Measurements from ENCODE around the gene XXYLT1.

XXYLT1 gene

GRCh38 chr3:195148549-195148948, 122.4 kb downstream of the XXYLT1 start:
- peak; percentile 73 for DNase-seq

DNA sequence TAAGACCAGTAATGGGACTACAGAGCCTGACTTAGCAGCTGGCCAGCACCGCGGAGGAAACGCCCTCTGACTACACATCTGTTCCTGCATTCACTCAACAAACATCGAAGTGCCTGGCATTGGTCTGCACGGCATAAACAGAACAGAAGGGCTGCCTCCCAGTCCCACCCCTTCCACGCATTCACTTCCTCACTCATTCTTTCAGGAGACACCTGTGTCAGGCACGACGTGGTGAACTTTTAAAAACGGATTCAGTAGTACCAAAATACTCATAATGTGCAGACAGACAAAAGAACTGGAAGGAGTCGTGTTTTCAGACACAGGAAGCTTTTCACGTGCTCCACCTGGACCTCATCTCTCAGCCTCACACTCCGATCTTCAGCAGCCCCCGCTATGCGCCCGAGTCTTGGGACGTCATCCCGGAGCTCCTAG, 123.3 kb downstream of the XXYLT1 start:
- peak; percentile 79 for DNase-seq

DNA sequence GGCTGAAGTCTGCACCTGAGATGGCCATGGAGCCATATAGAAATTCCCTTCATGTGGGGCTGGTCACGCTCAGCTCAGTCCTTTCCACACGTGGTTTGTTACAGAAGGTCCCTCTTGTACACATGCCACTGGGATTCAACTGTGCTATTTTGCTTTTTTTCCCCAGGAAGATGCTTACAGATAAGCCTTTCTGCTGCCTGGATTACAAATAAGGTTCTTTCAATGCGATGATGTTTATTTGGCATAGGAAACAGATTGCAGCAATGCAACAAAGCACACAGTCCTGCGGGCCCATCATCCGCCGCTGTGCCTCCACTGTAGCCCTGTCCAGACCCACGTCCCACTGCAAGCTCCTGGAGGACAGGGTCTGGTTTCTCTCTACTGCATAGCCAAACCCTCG, 124.8 kb downstream of the XXYLT1 start:
- DNase-seq, result no peak

DNA sequence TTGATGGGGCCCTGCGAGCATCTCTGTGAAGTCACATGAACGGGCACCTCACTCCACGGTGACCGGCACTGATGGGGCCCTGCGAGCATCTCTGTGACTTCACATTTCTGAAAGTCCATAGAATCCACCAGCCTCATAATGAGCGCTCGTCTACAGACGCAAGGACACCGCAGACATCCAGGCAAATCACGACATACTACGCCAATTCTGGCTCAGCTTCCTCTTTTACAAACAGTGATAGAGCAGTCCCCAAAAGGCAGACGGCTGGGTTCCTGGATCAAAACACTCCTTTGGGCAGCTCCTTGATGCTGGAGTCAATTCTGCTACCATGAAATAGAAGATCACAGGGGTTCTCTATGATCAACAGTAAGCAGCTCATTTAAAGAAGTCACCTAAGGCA, 125.4 kb downstream of the XXYLT1 start:
- peak; percentile 44 for DNase-seq

GRCh38 chr3:195143221-195143620, 127.7 kb downstream of the XXYLT1 start:
- no peak for DNase-seq

DNA sequence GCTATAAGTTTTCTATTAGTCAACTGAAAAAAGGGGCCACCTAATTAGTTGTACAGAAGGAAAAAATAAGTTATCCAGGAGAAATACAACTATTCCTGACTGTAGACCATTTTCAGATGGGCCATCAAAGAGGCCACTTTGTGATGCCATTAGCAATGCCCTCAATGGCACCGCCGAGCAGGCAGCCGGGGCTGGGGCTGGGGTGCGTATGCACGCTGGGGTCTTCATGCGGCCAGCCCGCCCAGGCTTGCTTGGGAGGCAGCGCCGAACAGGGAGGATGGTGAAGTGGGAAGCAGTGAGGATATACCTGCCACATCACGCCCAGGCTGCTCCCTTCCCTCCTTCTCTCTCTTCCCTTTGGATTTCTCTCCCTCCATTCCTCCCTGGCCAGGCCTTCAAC, 128.4 kb downstream of the XXYLT1 start:
- no peak for DNase-seq

- DNase-seq, result peak; percentile 71
Measured at GRCh38 chr3:195140816-195141793, 129.9 kb downstream of the XXYLT1 start.

DNA sequence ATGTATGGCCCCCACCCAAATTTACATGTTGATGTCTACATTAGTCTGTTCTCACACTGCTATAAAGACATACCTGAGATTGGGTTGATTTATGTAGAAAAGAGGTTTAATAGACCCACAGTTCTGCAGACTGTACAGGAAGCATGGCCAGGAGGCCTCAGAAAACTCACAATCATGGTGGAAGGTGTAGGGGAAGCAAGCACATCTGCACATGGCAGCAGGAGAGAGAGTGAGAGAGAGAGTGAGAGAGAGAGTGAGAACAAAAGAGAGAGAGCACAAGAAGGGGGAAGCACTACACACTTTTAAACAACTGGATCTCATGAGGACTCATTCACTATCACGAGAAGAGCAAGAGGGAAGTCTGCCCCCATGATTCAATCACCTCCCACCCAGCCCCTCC, 130.5 kb downstream of the XXYLT1 start:
- DNase-seq, result no peak

- no peak for DNase-seq
Measured at GRCh38 chr3:195139876-195140240, 131.1 kb downstream of the XXYLT1 start.

- DNase-seq, result no peak
Measured at GRCh38 chr3:195139091-195139875, 131.7 kb downstream of the XXYLT1 start.

GRCh38 chr3:195137638-195138588, 133.0 kb downstream of the XXYLT1 start:
- DNase-seq, result peak; percentile 24

- DNase-seq, result peak; percentile 62
Measured at GRCh38 chr3:195135917-195136316, 135.0 kb downstream of the XXYLT1 start.

DNA sequence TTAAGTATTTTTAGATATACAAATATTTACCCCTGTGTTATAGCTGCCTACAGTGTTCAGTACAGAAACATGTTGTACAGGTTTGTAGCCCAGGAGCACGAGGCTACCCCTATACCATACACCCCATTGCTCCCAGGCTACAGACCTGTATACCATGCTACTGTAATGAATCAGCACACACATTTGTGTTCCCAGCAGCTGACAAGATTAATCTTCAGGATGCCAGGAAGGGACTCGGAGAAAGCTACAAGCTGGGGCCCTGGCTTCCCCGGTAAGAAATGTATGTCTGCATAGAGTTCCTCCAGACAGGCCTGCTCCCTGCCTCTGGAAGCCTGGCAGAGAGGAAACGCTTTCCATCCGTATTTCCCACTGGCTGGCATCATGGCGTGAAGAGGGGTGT, 136.5 kb downstream of the XXYLT1 start:
- DNase-seq, result no peak

DNA sequence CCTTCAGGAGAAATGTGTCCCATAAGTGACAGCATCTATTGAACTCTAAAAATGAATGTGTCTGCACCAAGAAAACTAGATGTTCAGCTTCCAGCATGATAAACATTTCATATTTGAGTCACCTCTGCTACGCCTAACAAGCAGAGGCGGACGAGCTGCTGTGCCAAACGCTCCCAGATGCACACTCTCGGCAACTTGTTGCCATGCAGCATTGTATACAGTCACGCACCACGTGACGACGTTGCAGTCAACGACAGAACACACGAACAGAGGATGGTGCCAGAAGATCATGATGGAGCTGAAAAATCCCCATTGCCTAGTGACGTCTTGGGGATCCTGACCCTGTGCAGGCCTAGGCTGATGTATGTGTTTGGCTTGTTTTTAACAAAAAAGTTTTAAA, 137.5 kb downstream of the XXYLT1 start:
- no peak for DNase-seq

DNA sequence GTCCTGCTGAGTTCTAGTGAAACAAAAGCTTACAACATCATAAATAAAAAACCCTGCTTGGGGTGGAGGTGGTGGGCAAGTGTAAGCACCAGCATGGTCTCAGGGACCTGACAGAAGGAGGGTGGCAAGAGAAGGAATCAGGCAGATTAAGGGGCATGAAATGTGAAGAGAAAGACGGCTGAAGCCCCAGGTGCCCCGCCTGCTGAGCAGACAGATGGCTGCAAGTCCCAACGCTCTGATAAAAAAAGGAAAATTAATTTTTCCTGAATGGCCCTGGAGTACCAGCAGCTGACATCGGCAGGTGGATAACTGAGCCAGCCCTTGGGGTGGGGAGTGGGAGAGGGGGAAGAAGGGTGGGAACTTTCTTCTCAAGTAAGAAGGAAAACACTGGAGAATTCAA, 137.9 kb downstream of the XXYLT1 start:
- no peak for DNase-seq

DNA sequence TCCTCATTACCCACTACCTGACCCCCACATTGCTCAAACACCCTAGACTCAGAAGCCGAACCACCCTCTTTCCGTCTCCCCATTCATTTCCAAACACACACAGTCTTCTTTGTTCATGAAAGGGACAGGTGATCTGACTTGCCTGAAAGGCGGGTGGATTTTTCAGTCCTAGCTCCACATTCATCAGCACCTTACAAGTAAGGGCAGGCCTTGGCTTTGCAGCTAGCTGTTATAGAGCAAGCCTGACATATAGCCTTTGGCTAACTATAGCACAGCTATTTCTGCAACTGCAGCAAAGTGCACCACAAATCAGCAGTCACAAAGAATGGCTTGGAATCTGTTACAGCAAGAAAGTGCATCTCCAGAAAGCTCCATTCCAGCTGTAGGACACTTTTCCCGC, 139.8 kb downstream of the XXYLT1 start:
- no peak for DNase-seq

GRCh38 chr3:195129644-195130492, 141.1 kb downstream of the XXYLT1 start:
- DNase-seq, result no peak

- no peak for DNase-seq
Measured at GRCh38 chr3:195129072-195129643, 141.8 kb downstream of the XXYLT1 start.

DNA sequence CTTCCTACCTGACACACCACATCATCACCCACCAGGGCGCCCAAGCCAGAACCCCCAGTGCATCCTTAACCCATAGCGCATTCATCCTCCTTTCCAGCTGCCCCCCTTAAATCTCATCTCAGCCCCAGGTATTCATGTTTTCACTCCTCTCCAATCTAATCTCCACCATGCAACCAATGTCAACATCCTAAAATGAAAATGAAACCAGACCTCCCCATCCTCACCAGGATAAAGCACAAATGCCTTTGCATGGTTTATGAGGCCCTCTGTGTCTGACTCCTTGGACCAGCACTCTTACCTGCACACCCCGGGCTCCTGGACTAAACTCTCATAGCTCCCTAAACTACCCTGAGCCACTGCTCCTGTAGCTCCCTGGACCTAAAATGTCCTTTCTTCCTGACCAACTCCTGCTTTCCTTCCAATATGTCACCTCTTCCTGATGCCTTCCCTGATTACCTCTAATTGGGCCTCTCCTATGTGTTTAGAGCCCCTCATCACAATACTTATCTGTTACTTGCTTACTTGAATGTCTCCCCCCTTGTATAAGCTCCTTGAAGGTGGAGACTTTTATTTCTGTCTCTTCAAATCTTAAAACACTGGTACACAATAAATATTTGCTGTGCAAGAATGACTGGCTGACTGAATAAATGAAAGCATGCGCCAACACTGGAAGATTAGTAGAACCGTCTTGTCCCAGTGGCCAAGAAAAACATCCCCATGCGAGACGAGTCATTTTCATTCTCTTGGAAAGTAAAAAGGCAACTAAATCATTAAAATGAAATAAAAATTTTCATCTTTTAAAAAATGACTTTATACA, 142.5 kb downstream of the XXYLT1 start:
- no peak for DNase-seq

GRCh38 chr3:195126056-195126605, 144.8 kb downstream of the XXYLT1 start:
- DNase-seq, result no peak
